ENCODE data around the gene DGKB. TPM values are rescaled to one million over a fixed set of nuclear protein-coding genes. Genes with fewer than 3 reads are reported as not detected.

DGKB gene
- total RNA-seq, 6 experiments from 2014 or later, result 0.11 to 0.16 (median 0.13) TPM; not detected in 2

GRCh38 chr7:14414274-14414986 is 488.1 kb downstream of the DGKB start:
- 58% methylated on average over 3 of the region's 3 CpGs for WGBS (ENCODE audit: insufficient coverage, low coverage, low lambda C conversion rate, missing lambda C conversion rate)
- TF ChIP-seq, protein P1, sequence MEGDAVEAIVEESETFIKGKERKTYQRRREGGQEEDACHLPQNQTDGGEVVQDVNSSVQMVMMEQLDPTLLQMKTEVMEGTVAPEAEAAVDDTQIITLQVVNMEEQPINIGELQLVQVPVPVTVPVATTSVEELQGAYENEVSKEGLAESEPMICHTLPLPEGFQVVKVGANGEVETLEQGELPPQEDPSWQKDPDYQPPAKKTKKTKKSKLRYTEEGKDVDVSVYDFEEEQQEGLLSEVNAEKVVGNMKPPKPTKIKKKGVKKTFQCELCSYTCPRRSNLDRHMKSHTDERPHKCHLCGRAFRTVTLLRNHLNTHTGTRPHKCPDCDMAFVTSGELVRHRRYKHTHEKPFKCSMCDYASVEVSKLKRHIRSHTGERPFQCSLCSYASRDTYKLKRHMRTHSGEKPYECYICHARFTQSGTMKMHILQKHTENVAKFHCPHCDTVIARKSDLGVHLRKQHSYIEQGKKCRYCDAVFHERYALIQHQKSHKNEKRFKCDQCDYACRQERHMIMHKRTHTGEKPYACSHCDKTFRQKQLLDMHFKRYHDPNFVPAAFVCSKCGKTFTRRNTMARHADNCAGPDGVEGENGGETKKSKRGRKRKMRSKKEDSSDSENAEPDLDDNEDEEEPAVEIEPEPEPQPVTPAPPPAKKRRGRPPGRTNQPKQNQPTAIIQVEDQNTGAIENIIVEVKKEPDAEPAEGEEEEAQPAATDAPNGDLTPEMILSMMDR (IDR thresholded peaks at IDR 0.05), result no peak
- no peak for TF ChIP-seq POLR2A (IDR thresholded peaks at IDR 0.05)
- no peaks in the 10 kb centered on the region for H3K27me3 ChIP-seq
- DNase-seq (no peak), ATAC-seq (no peak)
- H3K4me3 ChIP-seq, result no peak overlapping the region
- no peaks in the 10 kb centered on the region for H3K4me1 ChIP-seq
- H3K36me3 ChIP-seq, result no peaks in the 10 kb centered on the region
- no peaks in the 10 kb centered on the region for H3K9me3 ChIP-seq
- H3K27ac ChIP-seq, result no peak overlapping the region
- intact Hi-C loops (cut with DNase I), result no loop called here

- WGBS (ENCODE audit: insufficient coverage, low coverage, low lambda C conversion rate, missing lambda C conversion rate), result 34% methylated on average over 6 of the region's 6 CpGs
- Histone ChIP-seq H3K27ac (no peak overlapping the region), H3K9me3 (no peaks in the 10 kb centered on the region), H3K4me3 (no peak overlapping the region), H3K36me3 (no peaks in the 10 kb centered on the region), H3K4me1 (peaks cover 0 to 7% (median 0%) of the 10 kb centered on the region in 4 donors), H3K27me3 (no peaks in the 10 kb centered on the region)
- TF ChIP-seq, protein P1 (IDR thresholded peaks at IDR 0.05), result no peak
- no peak for DNase-seq
- peak; percentile 73 to 85 (median 83) for ATAC-seq
- intact Hi-C loops (cut with DNase I), result no loop called here
Observed at GRCh38 chr7:14407246-14408015, 495.1 kb downstream of the DGKB start.

- Histone ChIP-seq H3K4me1 (peaks cover 0 to 7% (median 0%) of the 10 kb centered on the region in 4 donors), H3K27me3 (no peaks in the 10 kb centered on the region), H3K27ac (no peak overlapping the region), H3K4me3 (no peak overlapping the region), H3K9me3 (no peaks in the 10 kb centered on the region), H3K36me3 (no peaks in the 10 kb centered on the region)
- DNase-seq (no peak), ATAC-seq (no peak)
- intact Hi-C loops (cut with DNase I), result no loop called here
- WGBS (ENCODE audit: insufficient coverage, low coverage, low lambda C conversion rate, missing lambda C conversion rate), result 79% methylated on average over 2 of the region's 2 CpGs
- TF ChIP-seq, protein P1 (IDR thresholded peaks at IDR 0.05), result no peak
- no peak for TF ChIP-seq POLR2A (IDR thresholded peaks at IDR 0.05)
Observed at GRCh38 chr7:14403587-14403986, 499.0 kb downstream of the DGKB start.

- Histone ChIP-seq H3K36me3 (no peaks in the 10 kb centered on the region), H3K4me3 (no peak overlapping the region), H3K9me3 (no peaks in the 10 kb centered on the region), H3K4me1 (no peaks in the 10 kb centered on the region), H3K27me3 (no peaks in the 10 kb centered on the region), H3K27ac (no peak overlapping the region)
- TF ChIP-seq, protein P1 (IDR thresholded peaks at IDR 0.05), result no peak
- no peak for TF ChIP-seq POLR2A (IDR thresholded peaks at IDR 0.05)
- intact Hi-C loops (cut with DNase I), result no loop called here
- ATAC-seq (no peak), DNase-seq (no peak)
- 55% methylated on average over 3 of the region's 3 CpGs for WGBS (ENCODE audit: insufficient coverage, low coverage, low lambda C conversion rate, missing lambda C conversion rate)
Observed at GRCh38 chr7:14400271-14400670, 502.3 kb downstream of the DGKB start.
